Type B pancreatic cell (in vitro differentiated cells): ENCODE measurements around the gene FOXB2. TPM values are rescaled to one million over a fixed set of nuclear protein-coding genes. Genes with fewer than 3 reads are reported as not detected.

ENCODE experiments used
- DNase-seq: peaks from one replicate; pipeline ENCODE4 v3.0.0; 2021; ENCODE audit warnings: mixed read lengths; ENCODE audit not compliant: unreplicated experiment; ENCODE audit errors: extremely low spot score
- H3K27ac Mint-ChIP-seq: 2 replicates; pipeline ENCODE4 v1.8.0; 2021; ENCODE audit warnings: mild to moderate bottlenecking, mixed read lengths
- H3K27me3 Mint-ChIP-seq: 2 replicates; pipeline ENCODE4 v1.8.0; 2021; ENCODE audit warnings: mixed read lengths
- H3K36me3 Mint-ChIP-seq: 2 replicates; pipeline ENCODE4 v1.8.0; 2021; ENCODE audit warnings: mixed read lengths
- H3K4me1 Mint-ChIP-seq: one replicate; pipeline ENCODE4 v1.8.0; 2021; ENCODE audit warnings: mixed read lengths; ENCODE audit not compliant: unreplicated experiment
- H3K4me3 Mint-ChIP-seq: 2 replicates; pipeline ENCODE4 v1.8.0; 2021; ENCODE audit warnings: mild to moderate bottlenecking, mixed read lengths
- H3K9me3 Mint-ChIP-seq: 2 replicates; pipeline ENCODE4 v1.8.0; 2021; ENCODE audit warnings: mixed read lengths
- total RNA-seq: library from RNA; stranded (reverse); gene quantifications from 2 replicates; pipeline ENCODE4 v1.2.1, GENCODE V29; 2021; ENCODE audit warnings: low replicate concordance
- TF ChIP-seq, protein P1 (sequence below): fragments of 200-600 bp; sonication (generic); conservative IDR thresholded peaks from 2 replicates; pipeline ENCODE4 v1.5.0; 2021; ENCODE audit warnings: antibody characterized with exemption, mild to moderate bottlenecking

Gene FOXB2
- total RNA-seq, 1 donor from 2014 or later = 0.24 TPM

DNA sequence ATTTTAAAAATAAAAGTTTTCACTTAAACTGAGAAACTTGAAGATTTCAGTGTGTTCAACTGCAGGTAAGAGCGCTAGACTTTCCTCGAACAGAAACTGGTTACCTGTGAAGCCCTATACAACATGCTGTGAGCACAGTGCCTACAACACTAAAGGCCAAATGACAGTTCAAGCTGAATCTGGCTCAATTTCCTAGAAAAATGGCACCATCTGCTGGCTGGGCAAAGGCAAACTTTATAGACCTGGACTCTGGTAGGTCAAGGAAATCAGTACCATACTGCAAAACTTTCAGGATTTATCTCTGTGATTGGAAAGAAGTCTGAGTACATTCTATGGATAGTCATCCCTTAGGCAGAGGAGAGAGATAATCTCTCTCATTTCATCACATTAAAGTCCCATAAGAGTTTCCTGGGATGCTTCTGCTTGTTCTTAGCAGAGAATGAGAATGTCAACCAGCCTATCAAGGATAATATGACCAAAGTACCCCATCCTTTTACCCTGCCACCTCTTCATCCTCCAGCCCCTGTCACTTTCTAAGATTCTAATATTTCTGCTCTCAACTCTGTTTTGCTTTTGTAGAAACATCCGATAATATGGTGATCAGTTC lies 31.8 kb upstream of the FOXB2 start:
- Mint-ChIP-seq H3K4me3 (no peak overlapping the region), H3K27me3 (peaks cover 21% of the 10 kb centered on the region), H3K4me1 (no peaks in the 10 kb centered on the region), H3K27ac (no peak overlapping the region), H3K36me3 (no peaks in the 10 kb centered on the region), H3K9me3 (no peaks in the 10 kb centered on the region)
- no peak for DNase-seq
- TF ChIP-seq, protein P1, sequence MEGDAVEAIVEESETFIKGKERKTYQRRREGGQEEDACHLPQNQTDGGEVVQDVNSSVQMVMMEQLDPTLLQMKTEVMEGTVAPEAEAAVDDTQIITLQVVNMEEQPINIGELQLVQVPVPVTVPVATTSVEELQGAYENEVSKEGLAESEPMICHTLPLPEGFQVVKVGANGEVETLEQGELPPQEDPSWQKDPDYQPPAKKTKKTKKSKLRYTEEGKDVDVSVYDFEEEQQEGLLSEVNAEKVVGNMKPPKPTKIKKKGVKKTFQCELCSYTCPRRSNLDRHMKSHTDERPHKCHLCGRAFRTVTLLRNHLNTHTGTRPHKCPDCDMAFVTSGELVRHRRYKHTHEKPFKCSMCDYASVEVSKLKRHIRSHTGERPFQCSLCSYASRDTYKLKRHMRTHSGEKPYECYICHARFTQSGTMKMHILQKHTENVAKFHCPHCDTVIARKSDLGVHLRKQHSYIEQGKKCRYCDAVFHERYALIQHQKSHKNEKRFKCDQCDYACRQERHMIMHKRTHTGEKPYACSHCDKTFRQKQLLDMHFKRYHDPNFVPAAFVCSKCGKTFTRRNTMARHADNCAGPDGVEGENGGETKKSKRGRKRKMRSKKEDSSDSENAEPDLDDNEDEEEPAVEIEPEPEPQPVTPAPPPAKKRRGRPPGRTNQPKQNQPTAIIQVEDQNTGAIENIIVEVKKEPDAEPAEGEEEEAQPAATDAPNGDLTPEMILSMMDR = peak; percentile 68

DNA sequence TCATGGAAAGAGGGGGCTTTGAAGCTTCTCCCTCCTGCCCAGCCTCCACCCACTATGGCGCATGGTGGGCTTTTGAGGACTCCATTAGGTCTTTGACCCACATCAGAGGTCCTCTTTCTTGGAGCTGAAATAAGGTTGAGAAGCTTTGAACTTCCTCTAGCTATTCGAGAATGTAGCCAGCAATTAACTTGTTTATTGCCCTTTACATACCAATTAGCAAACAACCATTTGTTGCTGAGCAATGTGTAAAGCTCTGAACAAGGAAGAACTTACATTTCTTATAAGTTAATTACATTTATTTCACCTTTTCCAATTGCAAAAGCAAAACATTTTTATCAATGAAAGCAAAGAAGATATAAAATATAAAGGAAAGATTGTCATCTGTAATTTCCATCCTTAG lies 30.5 kb upstream of the FOXB2 start:
- Mint-ChIP-seq H3K9me3 (no peaks in the 10 kb centered on the region), H3K27me3 (peaks cover 25% of the 10 kb centered on the region)
- TF ChIP-seq, protein P1 = no peak

DNA sequence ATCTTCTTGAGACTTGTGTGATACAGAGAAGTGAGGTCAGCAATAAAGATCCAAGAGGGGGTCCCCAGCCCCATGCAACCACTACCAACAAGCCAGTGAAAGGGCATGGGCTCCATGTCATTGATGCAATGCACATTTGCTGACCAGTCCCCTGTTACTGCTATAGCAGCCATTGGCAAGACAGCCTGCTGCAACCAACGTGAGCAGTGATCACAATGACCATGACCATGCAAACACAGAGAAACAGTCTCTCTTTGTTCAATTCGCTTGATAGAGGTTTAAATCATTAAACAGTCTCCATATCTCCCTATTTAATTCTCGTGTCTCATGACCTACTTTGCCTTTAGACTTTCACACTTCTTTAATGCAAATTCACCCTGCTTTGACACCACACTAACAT lies 30.0 kb upstream of the FOXB2 start:
- H3K4me1 Mint-ChIP-seq = no peaks in the 10 kb centered on the region

More for the DNA sequence above, 30.5 kb upstream of the FOXB2 start:
- Mint-ChIP-seq H3K27ac (no peak overlapping the region), H3K4me3 (no peak overlapping the region), H3K4me1 (no peaks in the 10 kb centered on the region), H3K36me3 (no peaks in the 10 kb centered on the region)
- DNase-seq = no peak

DNA sequence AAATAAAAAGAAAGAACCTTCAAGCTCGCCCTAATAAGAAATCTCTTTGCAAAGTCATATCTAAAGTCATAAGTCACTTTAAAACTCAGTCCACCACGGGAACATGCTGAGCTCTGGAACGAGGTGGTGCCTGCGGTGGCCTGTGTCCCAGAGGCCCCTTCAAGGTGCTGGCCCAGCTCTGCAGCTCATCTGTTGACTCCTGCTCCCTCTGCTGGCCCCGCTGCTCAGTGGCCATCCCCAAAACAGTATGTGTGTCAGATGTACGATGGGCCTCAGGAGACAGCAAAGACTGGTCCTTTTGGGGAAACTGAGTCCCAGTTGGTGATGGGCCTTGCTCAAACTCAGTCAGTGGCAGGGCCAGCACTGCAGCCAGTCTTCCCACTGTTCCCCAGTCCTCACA lies 22.8 kb upstream of the FOXB2 start:
- DNase-seq = no peak
- H3K4me1 Mint-ChIP-seq = peaks cover 4% of the 10 kb centered on the region
- no peaks in the 10 kb centered on the region for H3K36me3 Mint-ChIP-seq
- H3K4me3 Mint-ChIP-seq = no peak overlapping the region
- H3K27me3 Mint-ChIP-seq = peaks cover 19% of the 10 kb centered on the region
- TF ChIP-seq, protein P1 = peak; percentile 75
- no peaks in the 10 kb centered on the region for H3K9me3 Mint-ChIP-seq
- no peak overlapping the region for H3K27ac Mint-ChIP-seq

More for the DNA sequence above, 30.0 kb upstream of the FOXB2 start:
- no peak for DNase-seq
- Mint-ChIP-seq H3K4me3 (no peak overlapping the region), H3K36me3 (no peaks in the 10 kb centered on the region), H3K9me3 (no peaks in the 10 kb centered on the region), H3K27me3 (peaks cover 25% of the 10 kb centered on the region), H3K27ac (no peak overlapping the region)
- TF ChIP-seq, protein P1 = no peak

DNA sequence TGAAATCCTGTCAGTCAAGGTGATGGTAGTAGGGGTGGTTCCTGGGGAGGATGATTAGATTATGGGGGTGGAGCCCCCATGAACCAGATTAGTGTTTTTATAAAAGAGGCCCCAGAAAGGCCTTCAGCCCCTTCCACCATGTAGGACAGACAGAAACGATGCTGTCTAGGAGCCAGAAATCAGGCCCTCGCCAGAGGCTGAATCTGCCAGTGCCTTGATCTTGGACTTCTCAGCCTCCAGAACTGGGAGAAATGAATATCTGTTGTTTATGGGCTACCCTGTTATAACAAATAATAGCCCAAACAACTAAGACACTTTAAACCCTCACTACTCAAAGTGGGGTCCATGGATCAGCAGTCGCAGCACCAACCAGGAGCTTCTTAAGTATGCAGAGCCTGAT lies 20.2 kb upstream of the FOXB2 start:
- Mint-ChIP-seq H3K9me3 (no peaks in the 10 kb centered on the region), H3K27me3 (peaks cover 32% of the 10 kb centered on the region), H3K36me3 (no peaks in the 10 kb centered on the region), H3K27ac (no peak overlapping the region), H3K4me3 (no peak overlapping the region), H3K4me1 (peaks cover 4% of the 10 kb centered on the region)
- TF ChIP-seq, protein P1 = no peak
- DNase-seq = no peak
